B cell (primary cell): Measurements from ENCODE around the gene CFAP70. TPM values are rescaled to one million over a fixed set of nuclear protein-coding genes. Genes with fewer than 3 reads are reported as not detected.

Experiments used
- ATAC-seq: fragments of 200-7000 bp; cut with Tn5 transposase; one replicate; pipeline ENCODE4 v1.10.0; 2021; ENCODE audit warnings: low read depth, mild to moderate bottlenecking, moderate number of reproducible peaks, moderate library complexity
- CTCF ChIA-PET: fragments of 350-600 bp; sonication (Branson Sonifier 250); formaldehyde crosslinking; loops from one replicate; lab custom pipeline; 2021; ENCODE audit warnings: antibody characterized with exemption, inconsistent platforms; lab: Charles Lee
- POLR2A ChIA-PET: fragments of 350-600 bp; sonication (Branson Sonifier 250); formaldehyde crosslinking; loops from one replicate; lab custom pipeline; 2021; ENCODE audit warnings: antibody characterized with exemption; lab: Charles Lee
- DNase-seq: peaks from one replicate; pipeline ENCODE4 v3.0.0; 2013
- H2AFZ ChIP-seq: 2 replicates; pipeline ENCODE4 v1.6.1; 2012; ENCODE audit warnings: mild to moderate bottlenecking, low read depth, low read length; ENCODE audit not compliant: insufficient read depth, poor library complexity, severe bottlenecking
- H3K27ac ChIP-seq, 2 donors: 1 replicate in 1 of 2; 2 replicates in 1 of 2; pipeline ENCODE4 v1.5.1; 2012 to 2013; ENCODE audit warnings: low read length in 2 of 2, mild to moderate bottlenecking in 2 of 2, moderate library complexity in 1 of 2
- H3K27me3 ChIP-seq, 4 experiments: fragments of 200-600 bp in 1 of 4; sonication (generic) in 1 of 4; replicated peaks in 1 of 4; 1 replicate in 2 of 4; 2 replicates in 2 of 4; pipeline versions ENCODE4 v1.6.1 to v1.7.0; 2013 to 2016; ENCODE audit warnings: low read length in 3 of 4, mild to moderate bottlenecking in 2 of 4, mixed read lengths in 1 of 4, moderate library complexity in 1 of 4; ENCODE audit not compliant: insufficient read depth in 4 of 4, control insufficient read depth in 3 of 4; ENCODE audit errors: control extremely low read depth in 1 of 4
- H3K36me3 ChIP-seq, 2 experiments: replicated peaks in 1 of 2; 1 replicate in 1 of 2; 2 replicates in 1 of 2; pipeline versions ENCODE4 v1.6.1 to v1.7.1; 2013; ENCODE audit warnings: low read length in 1 of 2; ENCODE audit not compliant: insufficient read depth in 2 of 2, control insufficient read depth in 1 of 2; ENCODE audit errors: control extremely low read depth in 1 of 2, extremely low read depth in 1 of 2
- H3K4me1 ChIP-seq, 2 donors: fragments of 200-600 bp in 1 of 2; sonication (generic) in 1 of 2; 1 replicate in 1 of 2; 2 replicates in 1 of 2; pipeline versions ENCODE4 v1.5.1 to v1.6.1; 2013 to 2017; ENCODE audit warnings: low read length in 2 of 2; ENCODE audit not compliant: control insufficient read depth in 2 of 2, insufficient read depth in 2 of 2
- H3K4me2 ChIP-seq: replicated peaks from 2 replicates; pipeline ENCODE3; 2012; ENCODE audit warnings: mild to moderate bottlenecking, low read depth, low read length; ENCODE audit not compliant: poor library complexity, severe bottlenecking
- H3K4me3 ChIP-seq, 5 experiments: fragments of 200-600 bp in 1 of 5; sonication (generic) in 1 of 5; 1 replicate in 3 of 5; 2 replicates in 2 of 5; pipeline versions ENCODE4 v1.5.1 to v1.7.0; 2011 to 2016; ENCODE audit warnings: low read length in 4 of 5, mild to moderate bottlenecking in 4 of 5, low read depth in 2 of 5, control low read depth in 1 of 5, moderate library complexity in 1 of 5; ENCODE audit not compliant: insufficient read depth in 1 of 5; ENCODE audit errors: control extremely low read depth in 1 of 5, extremely low read depth in 1 of 5
- H3K79me2 ChIP-seq: fragments of 200-600 bp; sonication (generic); one replicate; pipeline ENCODE4 v1.6.0; 2016; ENCODE audit warnings: low read length; ENCODE audit not compliant: control insufficient read depth, insufficient read depth
- H3K9ac ChIP-seq: fragments of 200-600 bp; sonication (generic); 2 replicates; pipeline ENCODE4 v1.6.1; 2017; ENCODE audit warnings: mild to moderate bottlenecking, low read length, moderate library complexity
- H3K9me3 ChIP-seq, 3 donors: one replicate each; pipeline versions ENCODE4 v1.6.1 to v1.7.1; 2013; ENCODE audit warnings: low read length in 2 of 3; ENCODE audit not compliant: control insufficient read depth in 2 of 3, insufficient read depth in 1 of 3; ENCODE audit errors: control extremely low read depth in 1 of 3
- H4K20me1 ChIP-seq: 2 replicates; pipeline ENCODE4 v1.6.0; 2012; ENCODE audit warnings: mild to moderate bottlenecking, low read length; ENCODE audit not compliant: insufficient read depth, control insufficient read depth, poor library complexity, severe bottlenecking
- H3K27ac Mint-ChIP-seq: one replicate; pipeline ENCODE4 v1.8.0; 2021; ENCODE audit warnings: mixed read lengths
- H3K27me3 Mint-ChIP-seq: one replicate; pipeline ENCODE4 v1.8.0; 2021; ENCODE audit warnings: mixed read lengths
- H3K4me1 Mint-ChIP-seq: one replicate; pipeline ENCODE4 v1.8.0; 2021; ENCODE audit warnings: mixed read lengths
- H3K4me3 Mint-ChIP-seq: one replicate; pipeline ENCODE4 v1.8.0; 2021; ENCODE audit warnings: mixed read lengths
- H3K9me3 Mint-ChIP-seq: one replicate; pipeline ENCODE4 v1.8.0; 2022; ENCODE audit warnings: mixed read lengths; ENCODE audit not compliant: insufficient read depth
- CTCF ChIP-seq: fragments of 200-600 bp; IDR thresholded peaks from one replicate; pipeline ENCODE4 v1.8.0; 2022; ENCODE audit warnings: antibody characterized with exemption, mild to moderate bottlenecking
- EZH2 ChIP-seq: IDR thresholded peaks from 2 replicates; pipeline ENCODE4 v1.6.1; 2012; ENCODE audit warnings: borderline replicate concordance, low read depth, mild to moderate bottlenecking, moderate library complexity, low read length; ENCODE audit not compliant: insufficient read depth, poor library complexity, severe bottlenecking
- WGBS: methylation state at CpG from one replicate; pipeline ENCODE4 v1.1.5; 2013; ENCODE audit warnings: missing lambda C conversion rate; ENCODE audit not compliant: insufficient coverage; 5-methylcytosine and 5-hydroxymethylcytosine counted together
- intact Hi-C: fragments of 100-400 bp; cut with micrococcal nuclease; formaldehyde crosslinking; loops from one replicate; pipeline ENCODE4 v1.10.0; 2022
- polyA plus RNA-seq: library from polyadenylated mRNA; depleted of rRNA; stranded (reverse); fragments of >200 nt; gene quantifications from 2 replicates; pipeline ENCODE4 v1.2.3, GENCODE V29; 2012
- total RNA-seq, 2 donors: library from RNA; stranded (reverse); fragments of 120-200 nt in 1 of 2; gene quantifications; 1 replicate in 1 of 2; 2 replicates in 1 of 2; pipeline versions ENCODE4 v1.2.3 to v1.2.4, GENCODE V29; 2013 to 2022

Gene CFAP70
- total and polyA plus RNA-seq, 2 donors (not counting 1 experiment from before 2014, with no cell fraction given) = 1.6 to 3.6 TPM

GRCh38 chr10:73211106-73211811 is 147.4 kb downstream of the CFAP70 start:
- ChIA-PET POLR2A (no interaction called here), CTCF (no interaction called here)
- no peak overlapping the region for H3K27ac ChIP-seq
- no peaks in the 10 kb centered on the region for H3K27me3 Mint-ChIP-seq
- no peaks in the 10 kb centered on the region for H3K4me1 Mint-ChIP-seq
- H3K9me3 Mint-ChIP-seq = peaks cover 3% of the 10 kb centered on the region
- no peaks in the 10 kb centered on the region for H3K79me2 ChIP-seq
- H3K4me3 ChIP-seq = no peak overlapping the region
- H3K4me1 ChIP-seq = no peaks in the 10 kb centered on the region
- no peak overlapping the region for H3K9ac ChIP-seq
- DNase-seq (no peak), ATAC-seq (no peak)
- no peak overlapping the region for H3K4me2 ChIP-seq
- no peaks in the 10 kb centered on the region for H4K20me1 ChIP-seq
- no peaks in the 10 kb centered on the region for H3K27me3 ChIP-seq
- peaks cover 0 to 6% of the 10 kb centered on the region in 2 experiments for H3K36me3 ChIP-seq
- no peak overlapping the region for H3K4me3 Mint-ChIP-seq
- H2AFZ ChIP-seq = no peak overlapping the region
- no peak for TF ChIP-seq EZH2
- no peak for TF ChIP-seq CTCF
- intact Hi-C loops = no loop called here
- no peak overlapping the region for H3K27ac Mint-ChIP-seq
- no peaks in the 10 kb centered on the region for H3K9me3 ChIP-seq
- WGBS = no CpG with 5 or more reads among the region's 4 CpGs

GRCh38 chr10:73210395-73211105 is 148.1 kb downstream of the CFAP70 start:
- intact Hi-C loops = no loop called here
- DNase-seq (no peak), ATAC-seq (no peak)
- peaks cover 0 to 3% of the 10 kb centered on the region in 2 experiments for H3K36me3 ChIP-seq
- no peak overlapping the region for H2AFZ ChIP-seq
- CTCF ChIA-PET = no interaction called here
- no peaks in the 10 kb centered on the region for H3K9me3 ChIP-seq
- Mint-ChIP-seq H3K27me3 (no peaks in the 10 kb centered on the region), H3K4me3 (no peak overlapping the region), H3K27ac (no peak overlapping the region), H3K4me1 (no peaks in the 10 kb centered on the region), H3K9me3 (no peaks in the 10 kb centered on the region)
- no peak overlapping the region for H3K4me3 ChIP-seq
- no peak overlapping the region for H3K27ac ChIP-seq
- H3K4me1 ChIP-seq = no peaks in the 10 kb centered on the region
- no peaks in the 10 kb centered on the region for H3K27me3 ChIP-seq
- POLR2A ChIA-PET = no interaction called here
- TF ChIP-seq CTCF (no peak), EZH2 (no peak)
- no peak overlapping the region for H3K4me2 ChIP-seq
- H4K20me1 ChIP-seq = no peaks in the 10 kb centered on the region
- no peaks in the 10 kb centered on the region for H3K79me2 ChIP-seq
- 100% methylated on average over 1 of the region's 3 CpGs for WGBS
- H3K9ac ChIP-seq = no peak overlapping the region
